ENCODE measurements around the gene TSSC4. TPM values are rescaled to one million over a fixed set of nuclear protein-coding genes. Genes with fewer than 3 reads are reported as not detected.
A peak's percentile ranks its signal among the peaks of the same experiment; 100 is the strongest.

The TSSC4 gene
- total RNA-seq, 6 experiments from 2014 or later: 17.6 to 27.0 (median 19.5) TPM

GRCh38 chr11:2396471-2396870 is 4.1 kb upstream of the TSSC4 start:
- no peak for DNase-seq
- no peak for ATAC-seq
- Histone ChIP-seq H3K9me3 (no peaks in the 10 kb centered on the region), H3K27me3 (no peaks in the 10 kb centered on the region), H3K4me1 (peaks cover 0 to 16% (median 3%) of the 10 kb centered on the region in 4 donors), H3K4me3 (no peak overlapping the region), H3K27ac (no peak overlapping the region), H3K36me3 (peaks cover 5 to 65% (median 17%) of the 10 kb centered on the region in 4 donors)
- no peak for TF ChIP-seq CTCF (IDR thresholded peaks at IDR 0.05)
- TF ChIP-seq POLR2A (IDR thresholded peaks at IDR 0.05): no peak
- intact Hi-C loops (cut with DNase I): loop anchor here in 1 of 2 donors (10.0 kb wide), 1 partner anchor 642 kb away; the partner anchor contains the start of gene IFITM10
- WGBS (ENCODE audit: insufficient coverage, low coverage, low lambda C conversion rate, missing lambda C conversion rate): no CpG with 5 or more reads among the region's 26 CpGs

GRCh38 chr11:2397005-2397404 is 3.5 kb upstream of the TSSC4 start:
- intact Hi-C loops (cut with DNase I): loop anchor here in 1 of 2 donors (10.0 kb wide), 1 partner anchor 642 kb away; the partner anchor contains the start of gene IFITM10
- Histone ChIP-seq H3K9me3 (no peaks in the 10 kb centered on the region), H3K36me3 (peaks cover 5 to 60% (median 16%) of the 10 kb centered on the region in 4 donors), H3K27ac (peak overlapping the region in 1 of 3 donors; percentile 13), H3K4me1 (peaks cover 0 to 21% (median 5%) of the 10 kb centered on the region in 4 donors), H3K27me3 (no peaks in the 10 kb centered on the region), H3K4me3 (no peak overlapping the region)
- no peak for DNase-seq
- no peak for TF ChIP-seq CTCF (IDR thresholded peaks at IDR 0.05)
- TF ChIP-seq POLR2A (IDR thresholded peaks at IDR 0.05): no peak
- no peak for ATAC-seq
- WGBS (ENCODE audit: insufficient coverage, low coverage, low lambda C conversion rate, missing lambda C conversion rate): no CpG with 5 or more reads among the region's 12 CpGs

- ATAC-seq (no peak), DNase-seq (no peak)
- no peak for TF ChIP-seq CTCF (IDR thresholded peaks at IDR 0.05)
- TF ChIP-seq POLR2A (IDR thresholded peaks at IDR 0.05): no peak
- Histone ChIP-seq H3K27me3 (no peaks in the 10 kb centered on the region), H3K4me1 (peaks cover 0 to 21% (median 7%) of the 10 kb centered on the region in 4 donors), H3K36me3 (peaks cover 5 to 56% (median 16%) of the 10 kb centered on the region in 4 donors), H3K9me3 (no peaks in the 10 kb centered on the region), H3K4me3 (peak overlapping the region; percentile 45 to 100 (median 72)), H3K27ac (peak overlapping the region; percentile 94 to 95 (median 94))
- intact Hi-C loops (cut with DNase I): loop anchor here in 1 of 2 donors (10.0 kb wide), 1 partner anchor 644 kb away; the partner anchor contains the start of gene IFITM10
- WGBS (ENCODE audit: insufficient coverage, low coverage, low lambda C conversion rate, missing lambda C conversion rate): 54% methylated on average over 6 of the region's 7 CpGs
Measured at GRCh38 chr11:2398664-2399355, 1.7 kb upstream of the TSSC4 start.

- Histone ChIP-seq H3K27me3 (no peaks in the 10 kb centered on the region), H3K27ac (peak overlapping the region; percentile 94 to 95 (median 94)), H3K4me3 (peak overlapping the region; percentile 45 to 100 (median 72)), H3K36me3 (peaks cover 5 to 48% (median 13%) of the 10 kb centered on the region in 4 donors), H3K4me1 (peaks cover 0 to 21% (median 7%) of the 10 kb centered on the region in 4 donors), H3K9me3 (no peaks in the 10 kb centered on the region)
- intact Hi-C loops (cut with DNase I): loop anchor here in 1 of 2 donors (10.0 kb wide), 1 partner anchor 645 kb away; the partner anchor contains the start of gene IFITM10
- 44% methylated on average over 1 of the region's 23 CpGs for WGBS (ENCODE audit: insufficient coverage, low coverage, low lambda C conversion rate, missing lambda C conversion rate)
- no peak for TF ChIP-seq CTCF (IDR thresholded peaks at IDR 0.05)
- TF ChIP-seq POLR2A (IDR thresholded peaks at IDR 0.05): no peak
- no peak for DNase-seq
- peak; percentile 0 to 11 (median 2) for ATAC-seq
Measured at GRCh38 chr11:2399488-2400068, 972 bp upstream of the TSSC4 start.

Measured in right lobe of liver (tissue), 6 donors.